ENCODE results near the gene TMEM109.

The TMEM109 gene

GRCh38 chr11:60913793-60914632 is at the start of gene TMEM109:
TMEM109 (plus strand) TSS chr11:60914158; CDS start chr11:60919694, 5,536 bp downstream.
- DNase-seq (ENCODE audit: low spot score) = peak; percentile 91

- DNase-seq (ENCODE audit: low spot score) = no peak
Measured at GRCh38 chr11:60864856-60865513, 49.0 kb upstream of the TMEM109 start.

GRCh38 chr11:60866911-60867870 is 46.8 kb upstream of the TMEM109 start, which contains the start of gene ZP1:
ZP1 (plus strand) TSS chr11:60867542; CDS start chr11:60867562, 20 bp downstream.
- no peak for DNase-seq (ENCODE audit: low spot score)

- DNase-seq (ENCODE audit: low spot score) = no peak
Measured at GRCh38 chr11:60867871-60868681, 45.9 kb upstream of the TMEM109 start.

- no peak for DNase-seq (ENCODE audit: low spot score)
Measured at GRCh38 chr11:60868682-60869450, 45.1 kb upstream of the TMEM109 start.

- DNase-seq (ENCODE audit: low spot score) = no peak
Measured at GRCh38 chr11:60869451-60869825, 44.5 kb upstream of the TMEM109 start.

GRCh38 chr11:60870276-60870675 is 43.7 kb upstream of the TMEM109 start:
- DNase-seq (ENCODE audit: low spot score) = no peak

GRCh38 chr11:60870733-60871377 is 43.1 kb upstream of the TMEM109 start:
- DNase-seq (ENCODE audit: low spot score) = no peak

GRCh38 chr11:60871378-60872061 is 42.4 kb upstream of the TMEM109 start:
- DNase-seq (ENCODE audit: low spot score) = no peak

GRCh38 chr11:60872124-60872960 is 41.6 kb upstream of the TMEM109 start:
- DNase-seq (ENCODE audit: low spot score) = no peak

GRCh38 chr11:60872961-60873524 is 40.9 kb upstream of the TMEM109 start:
- DNase-seq (ENCODE audit: low spot score) = no peak

GRCh38 chr11:60873533-60873932 is 40.4 kb upstream of the TMEM109 start:
- DNase-seq (ENCODE audit: low spot score) = no peak

GRCh38 chr11:60874421-60875365 is 39.3 kb upstream of the TMEM109 start:
- no peak for DNase-seq (ENCODE audit: low spot score)

- no peak for DNase-seq (ENCODE audit: low spot score)
Measured at GRCh38 chr11:60875366-60876167, 38.4 kb upstream of the TMEM109 start.

GRCh38 chr11:60876168-60876485 is 37.8 kb upstream of the TMEM109 start:
- no peak for DNase-seq (ENCODE audit: low spot score)

All from activated CD4-positive, alpha-beta T cell treated with anti-CD3 and anti-CD28 coated beads, Interleukin-2, Interleukin-4, amounts not matched to agents 100 ng/mL and 50 ng/mL, durations not matched to agents 16 hours and 8 hours (primary cell).